Upper lobe of left lung (tissue), 4 donors: ENCODE results near the gene GRIA3.

Experiments used
- CTCF ChIP-seq, 6 experiments: fragments of 450-650 bp in 4 of 6; fragments of 200-600 bp in 2 of 6; sonication (generic) in 2 of 6; IDR thresholded peaks; one replicate each; pipeline ENCODE4 v1.5.1; 2016 to 2019; ENCODE audit warnings: antibody characterized with exemption in 6 of 6
- POLR2AphosphoS5 ChIP-seq, 2 donors: sonication (generic); formaldehyde crosslinking; IDR thresholded peaks; one replicate each; pipeline ENCODE4 v1.5.1; 2017; ENCODE audit warnings: antibody characterized with exemption in 2 of 2

GRCh38 chrX:123425471-123425870 is 241.4 kb downstream of the GRIA3 start:
- no peak for TF ChIP-seq CTCF (IDR thresholded peaks at IDR 0.05)
- no peak for TF ChIP-seq POLR2AphosphoS5 (IDR thresholded peaks at IDR 0.05)
